HepG2 (cell line): Measurements from ENCODE around the gene AGBL3. TPM values are rescaled to one million over a fixed set of nuclear protein-coding genes. Genes with fewer than 3 reads are reported as not detected.

Source experiments
- ARID4A ChIP-seq: sonication (generic); formaldehyde crosslinking; IDR thresholded peaks from 2 replicates; pipeline ENCODE4 v1.5.0; 2020; ENCODE audit warnings: mild to moderate bottlenecking, missing genetic modification reagents, borderline replicate concordance
- MEIS2 ChIP-seq: sonication (generic); formaldehyde crosslinking; IDR thresholded peaks from 2 replicates; pipeline ENCODE4 v1.9.0; 2021; ENCODE audit warnings: mild to moderate bottlenecking, missing genetic modification reagents
- NCOA1 ChIP-seq: sonication (generic); formaldehyde crosslinking; IDR thresholded peaks from 2 replicates; pipeline ENCODE4 v1.9.0; 2021; ENCODE audit warnings: missing genetic modification reagents
- RAD51 ChIP-seq: fragments of 450-650 bp; IDR thresholded peaks from 2 replicates; pipeline ENCODE4 v1.6.1; 2016; ENCODE audit warnings: borderline replicate concordance
- RFX3 ChIP-seq: IDR thresholded peaks from 2 replicates; pipeline ENCODE4 v1.6.1; 2016; ENCODE audit warnings: missing biosample characterization, missing genetic modification reagents
- SMYD3 ChIP-seq: sonication (generic); formaldehyde crosslinking; IDR thresholded peaks from 2 replicates; pipeline ENCODE4 v1.8.1; 2023; ENCODE audit warnings: mild to moderate bottlenecking, missing genetic modification reagents
- TFE3 ChIP-seq: IDR thresholded peaks from 2 replicates; pipeline ENCODE4 v1.6.1; 2016
- ZBTB33 ChIP-seq: sonication (generic); formaldehyde crosslinking; IDR thresholded peaks from 2 replicates; pipeline ENCODE4 v1.4.0; 2020; ENCODE audit warnings: missing genetic modification reagents
- ZKSCAN1 ChIP-seq: fragments of 150-350 bp; IDR thresholded peaks from 2 replicates; pipeline ENCODE4 v1.6.1; 2014; ENCODE audit warnings: low read length
- ZNF12 ChIP-seq: sonication (generic); formaldehyde crosslinking; IDR thresholded peaks from 2 replicates; pipeline ENCODE4 v1.5.0; 2020; ENCODE audit warnings: missing genetic modification reagents
- ZNF333 ChIP-seq: sonication (generic); formaldehyde crosslinking; IDR thresholded peaks from 2 replicates; pipeline ENCODE4 v1.4.0; 2020; ENCODE audit warnings: mild to moderate bottlenecking, missing genetic modification reagents, borderline replicate concordance
- ZNF432 ChIP-seq: sonication (generic); formaldehyde crosslinking; IDR thresholded peaks from 2 replicates; pipeline ENCODE4 v1.5.0; 2020; ENCODE audit warnings: missing genetic modification reagents, mild to moderate bottlenecking, borderline replicate concordance
- ZNF768 ChIP-seq: sonication (generic); formaldehyde crosslinking; IDR thresholded peaks from 2 replicates; pipeline ENCODE4 v1.4.0; 2020; ENCODE audit warnings: missing genetic modification reagents
- polyA plus RNA-seq, 8 experiments: library from polyadenylated mRNA; depleted of rRNA in 3 of 8; stranded (reverse) in 7 of 8; unstranded in 1 of 8; fragments of >200 nt; fragmentation: Illumina TruSeq in 4 of 8; extraction: Trizol in 4 of 8; gene quantifications; 2 replicates each; pipeline versions ENCODE4 v1.2.1 to v1.2.3, GENCODE V29; 2011 to 2016; ENCODE audit warnings: low read depth in 4 of 8, missing spikeins in 1 of 8, mixed read lengths in 1 of 8; ENCODE audit not compliant: insufficient read depth in 1 of 8
- total RNA-seq, 5 experiments: library from RNA; depleted of rRNA; stranded (reverse); fragments of >200 nt; fragmentation: Illumina TruSeq; extraction: Trizol; gene quantifications; 2 replicates each; pipeline ENCODE4 v1.2.3, GENCODE V29; 2016; ENCODE audit warnings: low read depth in 1 of 5
- TF ChIP-seq, protein P1 (sequence below): sonication (generic); formaldehyde crosslinking; IDR thresholded peaks from 2 replicates; pipeline ENCODE4 v1.8.0; 2022; ENCODE audit warnings: mild to moderate bottlenecking, missing genetic modification reagents, moderate library complexity
- TF ChIP-seq, protein P2 (sequence below): sonication (generic); formaldehyde crosslinking; IDR thresholded peaks from 2 replicates; pipeline ENCODE4 v1.4.0; 2020; ENCODE audit warnings: missing genetic modification reagents, borderline replicate concordance
- TF ChIP-seq, protein P3 (sequence below): sonication (generic); formaldehyde crosslinking; IDR thresholded peaks from 2 replicates; pipeline ENCODE4 v1.4.0; 2020; ENCODE audit warnings: mild to moderate bottlenecking, missing genetic modification reagents

AGBL3 gene
- total and polyA plus RNA-seq, 2 of the 13 experiments (the other 11 are each of a cell fraction or from before 2014, with no cell fraction given), result 2.2 to 7.2 TPM

DNA sequence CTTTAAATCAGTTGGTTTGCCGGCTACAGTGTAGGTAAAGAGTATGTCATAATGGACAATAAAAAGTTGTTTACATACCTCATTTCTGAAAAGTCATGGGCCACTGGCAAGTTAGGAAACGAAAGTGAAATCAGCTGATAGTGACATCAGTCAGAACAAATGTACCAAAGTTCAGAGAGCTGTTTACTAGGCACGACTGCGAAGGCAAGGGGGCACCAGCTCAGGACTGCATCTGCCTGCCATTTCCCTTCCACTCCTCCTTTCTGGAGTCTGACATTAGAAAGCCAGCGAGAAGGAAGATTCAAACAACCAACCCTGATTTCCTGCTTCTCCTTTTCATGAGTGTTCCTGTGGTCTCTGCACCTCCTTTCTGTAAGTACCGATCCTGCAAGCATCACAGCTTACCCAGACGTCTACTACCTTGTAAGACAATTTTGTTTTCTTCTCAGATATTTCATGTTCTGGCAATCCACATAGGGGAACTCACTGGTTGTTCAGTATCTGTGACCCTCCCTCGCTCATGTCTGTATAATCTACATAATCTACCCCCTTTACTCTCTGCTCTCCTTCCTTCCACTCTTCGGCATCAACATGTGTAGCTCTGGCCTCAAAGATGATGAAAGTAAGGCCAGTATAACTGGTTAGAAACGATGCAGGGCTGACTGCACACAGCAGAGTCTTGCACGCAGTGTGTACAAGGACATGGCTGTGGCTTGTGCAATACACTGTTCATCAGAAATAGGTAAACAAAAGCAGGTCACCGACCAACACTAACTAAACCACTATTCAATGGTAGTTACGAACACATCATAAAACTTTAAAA lies 161.8 kb downstream of the AGBL3 start, which contains the start of gene TMEM140 (continued):
- TF ChIP-seq, protein P1, sequence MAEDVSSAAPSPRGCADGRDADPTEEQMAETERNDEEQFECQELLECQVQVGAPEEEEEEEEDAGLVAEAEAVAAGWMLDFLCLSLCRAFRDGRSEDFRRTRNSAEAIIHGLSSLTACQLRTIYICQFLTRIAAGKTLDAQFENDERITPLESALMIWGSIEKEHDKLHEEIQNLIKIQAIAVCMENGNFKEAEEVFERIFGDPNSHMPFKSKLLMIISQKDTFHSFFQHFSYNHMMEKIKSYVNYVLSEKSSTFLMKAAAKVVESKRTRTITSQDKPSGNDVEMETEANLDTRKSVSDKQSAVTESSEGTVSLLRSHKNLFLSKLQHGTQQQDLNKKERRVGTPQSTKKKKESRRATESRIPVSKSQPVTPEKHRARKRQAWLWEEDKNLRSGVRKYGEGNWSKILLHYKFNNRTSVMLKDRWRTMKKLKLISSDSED (CRISPR knock-in tag), result no peak
- TF ChIP-seq ARID4A (CRISPR knock-in tag) (peak; percentile 80; the same call in 1 of the 2 replicates), ZNF333 (CRISPR knock-in tag) (no peak), RAD51 (no peak), SMYD3 (peak; percentile 66; the same call in 1 of the 2 replicates), ZNF432 (CRISPR knock-in tag) (no peak), RFX3 (no peak), TFE3 (CRISPR knock-in tag) (peak; percentile 94), ZBTB33 (peak; percentile 72), ZNF768 (CRISPR knock-in tag) (no peak), MEIS2 (CRISPR knock-in tag) (peak; percentile 78), ZKSCAN1 (peak; percentile 53; the same call in 1 of the 2 replicates), NCOA1 (CRISPR knock-in tag) (no peak), ZNF12 (peak; percentile 80)
- TF ChIP-seq, protein P2, sequence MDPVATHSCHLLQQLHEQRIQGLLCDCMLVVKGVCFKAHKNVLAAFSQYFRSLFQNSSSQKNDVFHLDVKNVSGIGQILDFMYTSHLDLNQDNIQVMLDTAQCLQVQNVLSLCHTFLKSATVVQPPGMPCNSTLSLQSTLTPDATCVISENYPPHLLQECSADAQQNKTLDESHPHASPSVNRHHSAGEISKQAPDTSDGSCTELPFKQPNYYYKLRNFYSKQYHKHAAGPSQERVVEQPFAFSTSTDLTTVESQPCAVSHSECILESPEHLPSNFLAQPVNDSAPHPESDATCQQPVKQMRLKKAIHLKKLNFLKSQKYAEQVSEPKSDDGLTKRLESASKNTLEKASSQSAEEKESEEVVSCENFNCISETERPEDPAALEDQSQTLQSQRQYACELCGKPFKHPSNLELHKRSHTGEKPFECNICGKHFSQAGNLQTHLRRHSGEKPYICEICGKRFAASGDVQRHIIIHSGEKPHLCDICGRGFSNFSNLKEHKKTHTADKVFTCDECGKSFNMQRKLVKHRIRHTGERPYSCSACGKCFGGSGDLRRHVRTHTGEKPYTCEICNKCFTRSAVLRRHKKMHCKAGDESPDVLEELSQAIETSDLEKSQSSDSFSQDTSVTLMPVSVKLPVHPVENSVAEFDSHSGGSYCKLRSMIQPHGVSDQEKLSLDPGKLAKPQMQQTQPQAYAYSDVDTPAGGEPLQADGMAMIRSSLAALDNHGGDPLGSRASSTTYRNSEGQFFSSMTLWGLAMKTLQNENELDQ (CRISPR knock-in tag), result no peak
- TF ChIP-seq, protein P3, sequence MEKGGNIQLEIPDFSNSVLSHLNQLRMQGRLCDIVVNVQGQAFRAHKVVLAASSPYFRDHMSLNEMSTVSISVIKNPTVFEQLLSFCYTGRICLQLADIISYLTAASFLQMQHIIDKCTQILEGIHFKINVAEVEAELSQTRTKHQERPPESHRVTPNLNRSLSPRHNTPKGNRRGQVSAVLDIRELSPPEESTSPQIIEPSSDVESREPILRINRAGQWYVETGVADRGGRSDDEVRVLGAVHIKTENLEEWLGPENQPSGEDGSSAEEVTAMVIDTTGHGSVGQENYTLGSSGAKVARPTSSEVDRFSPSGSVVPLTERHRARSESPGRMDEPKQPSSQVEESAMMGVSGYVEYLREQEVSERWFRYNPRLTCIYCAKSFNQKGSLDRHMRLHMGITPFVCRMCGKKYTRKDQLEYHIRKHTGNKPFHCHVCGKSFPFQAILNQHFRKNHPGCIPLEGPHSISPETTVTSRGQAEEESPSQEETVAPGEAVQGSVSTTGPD (CRISPR knock-in tag), result no peak
